IMR-90 (cell line): ENCODE measurements around the gene TAS2R19.

Experiments used
- CTCF ChIP-seq: conservative IDR thresholded peaks from 2 replicates; pipeline ENCODE4 v1.5.1; 2012; ENCODE audit warnings: mild to moderate bottlenecking, low read depth, low read length, improper control_type of control experiment
- ELK1 ChIP-seq: fragments of 150-350 bp; IDR thresholded peaks from 2 replicates; pipeline ENCODE4 v1.6.1; 2016; ENCODE audit warnings: low read depth, mild to moderate bottlenecking, low read length, moderate library complexity, borderline replicate concordance
- POLR2A ChIP-seq: IDR thresholded peaks from 2 replicates; pipeline ENCODE4 v1.6.1; 2012; ENCODE audit warnings: mild to moderate bottlenecking, low read depth, low read length
- RAD21 ChIP-seq: IDR thresholded peaks from 2 replicates; pipeline ENCODE4 v1.6.1; 2012; ENCODE audit warnings: low read length, improper control_type of control experiment

GRCh38 chr12:11014234-11014633 is 8.2 kb downstream of the TAS2R19 start:
- TF ChIP-seq CTCF (no peak), POLR2A (no peak), ELK1 (no peak), RAD21 (no peak)
